ENCODE data around the gene ZNF496.

GRCh38 chr1:247293047-247293446, 38.6 kb downstream of the ZNF496 start:
- TF ChIP-seq ZNF703 (CRISPR knock-in tag; IDR thresholded peaks at IDR 0.05; ENCODE audit: borderline replicate concordance) (no peak), POLR2A (IDR thresholded peaks at IDR 0.05; ENCODE audit: insufficient read depth in 1 of 2, low read depth in 2 of 2, low read length in 2 of 2) (no peak), FOXJ3 (CRISPR knock-in tag; IDR thresholded peaks at IDR 0.05; ENCODE audit: borderline replicate concordance) (no peak), ZFP1 (CRISPR knock-in tag; IDR thresholded peaks at IDR 0.05) (no peak)
